ENCODE data around the gene SLC47A2. TPM values are rescaled to one million over a fixed set of nuclear protein-coding genes. Genes with fewer than 3 reads are reported as not detected.

The SLC47A2 gene
- total and polyA plus RNA-seq, 4 donors = 0.02 to 0.18 (median 0.06) TPM; not detected in 1

GRCh38 chr17:19708431-19709175 lies 7.8 kb downstream of the SLC47A2 start:
- WGBS, 2 donors = 90 to 96% methylated on average over 6 of the region's 6 CpGs
- H3K9ac ChIP-seq (ENCODE audit: insufficient read depth in 1 of 2, low read length in 2 of 2) = no peak overlapping the region
- H3K4me3 ChIP-seq = no peak overlapping the region
- peaks cover 0 to 14% (median 4%) of the 10 kb centered on the region in 5 donors for H3K4me1 ChIP-seq (ENCODE audit: control insufficient read depth in 5 of 5, insufficient read depth in 5 of 5, low read length in 5 of 5)
- DNase-seq (no peak), ATAC-seq (ENCODE audit: insufficient read depth, low FRiP score) (no peak)
- H3K36me3 ChIP-seq (ENCODE audit: control insufficient read depth in 4 of 4, insufficient read depth in 4 of 4, low read length in 4 of 4) = no peaks in the 10 kb centered on the region
- no peak overlapping the region for H3K27ac ChIP-seq (ENCODE audit: low read depth in 1 of 2, low read length in 1 of 2)
- no peak for TF ChIP-seq CTCF (IDR thresholded peaks at IDR 0.05; ENCODE audit: control extremely low read depth, extremely low read depth)
- no peaks in the 10 kb centered on the region for H3K9me3 ChIP-seq (ENCODE audit: control insufficient read depth in 4 of 4, insufficient read depth in 3 of 4, low read length in 3 of 4)
- H3K27me3 ChIP-seq (ENCODE audit: control insufficient read depth in 3 of 3, insufficient read depth in 3 of 3, low read length in 2 of 3) = no peaks in the 10 kb centered on the region

- Histone ChIP-seq H3K4me1 (ENCODE audit: control insufficient read depth in 5 of 5, insufficient read depth in 5 of 5, low read length in 5 of 5) (peaks cover 2 to 16% (median 6%) of the 10 kb centered on the region in 5 donors), H3K4me3 (no peak overlapping the region), H3K9ac (ENCODE audit: insufficient read depth in 1 of 2, low read length in 2 of 2) (no peak overlapping the region), H3K27ac (ENCODE audit: low read depth in 1 of 2, low read length in 1 of 2) (no peak overlapping the region), H3K36me3 (ENCODE audit: control insufficient read depth in 4 of 4, insufficient read depth in 4 of 4, low read length in 4 of 4) (no peaks in the 10 kb centered on the region), H3K9me3 (ENCODE audit: control insufficient read depth in 4 of 4, insufficient read depth in 3 of 4, low read length in 3 of 4) (no peaks in the 10 kb centered on the region), H3K27me3 (ENCODE audit: control insufficient read depth in 3 of 3, insufficient read depth in 3 of 3, low read length in 2 of 3) (no peaks in the 10 kb centered on the region)
- no peak for DNase-seq
- WGBS, 2 donors = 81 to 91% methylated on average over 11 of the region's 11 CpGs
- ATAC-seq (ENCODE audit: insufficient read depth, low FRiP score) = no peak
- TF ChIP-seq CTCF (IDR thresholded peaks at IDR 0.05; ENCODE audit: control extremely low read depth, extremely low read depth) = no peak
These were observed 8.6 kb downstream of the SLC47A2 start for GRCh38 chr17:19707728-19708221.

GRCh38 chr17:19706791-19707727 lies 9.3 kb downstream of the SLC47A2 start:
- ATAC-seq (ENCODE audit: insufficient read depth, low FRiP score) (no peak), DNase-seq (no peak)
- Histone ChIP-seq H3K9ac (ENCODE audit: insufficient read depth in 1 of 2, low read length in 2 of 2) (no peak overlapping the region), H3K27me3 (ENCODE audit: control insufficient read depth in 3 of 3, insufficient read depth in 3 of 3, low read length in 2 of 3) (no peaks in the 10 kb centered on the region), H3K27ac (ENCODE audit: low read depth in 1 of 2, low read length in 1 of 2) (no peak overlapping the region), H3K4me1 (ENCODE audit: control insufficient read depth in 5 of 5, insufficient read depth in 5 of 5, low read length in 5 of 5) (peaks cover 2 to 16% (median 6%) of the 10 kb centered on the region in 5 donors), H3K9me3 (ENCODE audit: control insufficient read depth in 4 of 4, insufficient read depth in 3 of 4, low read length in 3 of 4) (no peaks in the 10 kb centered on the region), H3K4me3 (no peak overlapping the region), H3K36me3 (ENCODE audit: control insufficient read depth in 4 of 4, insufficient read depth in 4 of 4, low read length in 4 of 4) (no peaks in the 10 kb centered on the region)
- no peak for TF ChIP-seq CTCF (IDR thresholded peaks at IDR 0.05; ENCODE audit: control extremely low read depth, extremely low read depth)
- WGBS, 2 donors = 74 to 80% methylated on average over 12 of the region's 12 CpGs
